NCI-H2227 (cell line): ENCODE measurements around the gene PDZK1IP1.
"Not testable (repeated sequence)": the region's sequence is repeated elsewhere in the genome, so short reads cannot be mapped to it uniquely, and the experiment has no call there.

Experiments
- DNase-seq: peaks from one replicate; lab custom pipeline; 2025; ENCODE audit not compliant: unreplicated experiment; lab: John Stamatoyannopoulos, UW

PDZK1IP1 gene

GRCh38 chr1:47223921-47224675, 34.3 kb upstream of the PDZK1IP1 start:
- no peak for DNase-seq

- DNase-seq, result no peak
These were observed 33.5 kb upstream of the PDZK1IP1 start for GRCh38 chr1:47223174-47223920.

- no peak for DNase-seq
These were observed 32.6 kb upstream of the PDZK1IP1 start for GRCh38 chr1:47222476-47222875.

- DNase-seq, result no peak
These were observed 29.9 kb upstream of the PDZK1IP1 start for GRCh38 chr1:47219590-47220220.

GRCh38 chr1:47219001-47219400, 29.2 kb upstream of the PDZK1IP1 start:
- DNase-seq, result no peak

- DNase-seq, result peak; percentile 41
These were observed 26.6 kb upstream of the PDZK1IP1 start for GRCh38 chr1:47216278-47217059.

GRCh38 chr1:47215713-47216112, 25.9 kb upstream of the PDZK1IP1 start:
- DNase-seq, result no peak

GRCh38 chr1:47214549-47214948, 24.7 kb upstream of the PDZK1IP1 start:
- DNase-seq, result no peak

GRCh38 chr1:47213230-47213963, 23.6 kb upstream of the PDZK1IP1 start:
- no peak for DNase-seq

- DNase-seq, result no peak
These were observed 22.9 kb upstream of the PDZK1IP1 start for GRCh38 chr1:47212636-47213229.

GRCh38 chr1:47211796-47212269, 22.0 kb upstream of the PDZK1IP1 start:
- DNase-seq, result peak; percentile 47

GRCh38 chr1:47210666-47211065, 20.8 kb upstream of the PDZK1IP1 start:
- no peak for DNase-seq

- DNase-seq, result no peak
These were observed 20.0 kb upstream of the PDZK1IP1 start for GRCh38 chr1:47209725-47210325.

- no peak for DNase-seq
These were observed 19.3 kb upstream of the PDZK1IP1 start for GRCh38 chr1:47209091-47209490.

- DNase-seq, result no peak
These were observed 18.6 kb upstream of the PDZK1IP1 start for GRCh38 chr1:47208374-47208850.

GRCh38 chr1:47207803-47208373, 18.1 kb upstream of the PDZK1IP1 start:
- no peak for DNase-seq

- no peak for DNase-seq
These were observed 16.1 kb upstream of the PDZK1IP1 start for GRCh38 chr1:47205918-47206317.

GRCh38 chr1:47203504-47203903, 13.7 kb upstream of the PDZK1IP1 start:
- DNase-seq, result not testable (repeated sequence)

- peak; percentile 26 for DNase-seq
These were observed 11.3 kb upstream of the PDZK1IP1 start for GRCh38 chr1:47201179-47201578.
